Measurements from ENCODE around the gene RBAK. TPM values are rescaled to one million over a fixed set of nuclear protein-coding genes. Genes with fewer than 3 reads are reported as not detected.

Gene RBAK
- total RNA-seq, 1 experiment from 2014 or later: 18.5 TPM

- Histone ChIP-seq H3T11ph (ENCODE audit: low read length) (no peak overlapping the region), H3K14ac (ENCODE audit: insufficient read depth, low read length) (no peak overlapping the region), H3K4me2 (ENCODE audit: insufficient read depth, insufficient read length, low read length) (no peak overlapping the region), H3K4me1 (ENCODE audit: insufficient read depth, low read length) (no peaks in the 10 kb centered on the region), H4K20me1 (ENCODE audit: control insufficient read depth, insufficient read depth, insufficient read length) (no peaks in the 10 kb centered on the region), H2BK15ac (ENCODE audit: low read depth, low read length) (no peak overlapping the region), H3K18ac (ENCODE audit: insufficient read length, low read depth, low read length) (no peak overlapping the region), H2AFZ (ENCODE audit: low read length) (no peak overlapping the region), H3K27ac (ENCODE audit: insufficient read length, low read depth, low read length) (no peak overlapping the region), H4K91ac (ENCODE audit: insufficient read length, low read depth, low read length) (no peak overlapping the region), H4K5ac (ENCODE audit: insufficient read length, low read depth, low read length) (no peak overlapping the region), H2AK5ac (ENCODE audit: insufficient read length, low read length) (no peak overlapping the region), H3K79me1 (ENCODE audit: insufficient read depth, low read depth, low read length, poor library complexity, severe bottlenecking) (no peaks in the 10 kb centered on the region), H3K56ac (ENCODE audit: insufficient read length, low read depth, low read length) (no peak overlapping the region), H3K27me3 (ENCODE audit: insufficient read depth, low read length) (no peaks in the 10 kb centered on the region), H2BK120ac (ENCODE audit: low read depth, low read length, poor library complexity, severe bottlenecking) (no peak overlapping the region), H4K8ac (replicated peaks; ENCODE audit: insufficient read length, low read depth, low read length) (no peak overlapping the region), H3K79me2 (ENCODE audit: insufficient read depth, low read length) (no peaks in the 10 kb centered on the region), H3K23ac (ENCODE audit: insufficient read length, low read depth, low read length) (no peak overlapping the region), H3K9me3 (ENCODE audit: control insufficient read depth, low read depth, low read length) (no peaks in the 10 kb centered on the region), H3K23me2 (ENCODE audit: insufficient read length, low read depth, low read length, poor library complexity, severe bottlenecking) (no peaks in the 10 kb centered on the region), H3K4ac (ENCODE audit: low read depth, low read length) (no peak overlapping the region), H2BK20ac (ENCODE audit: low read depth, low read length, poor library complexity, severe bottlenecking) (no peak overlapping the region), H2BK12ac (ENCODE audit: insufficient read length, low read depth, low read length) (no peak overlapping the region), H2BK5ac (ENCODE audit: insufficient read length, low read length) (no peak overlapping the region), H3K9ac (ENCODE audit: extremely low read depth, insufficient read length, low read length) (no peak overlapping the region)
- Mint-ChIP-seq H3K9me3 (peaks cover 3 to 4% of the 10 kb centered on the region in 2 experiments; a peak in 2 of 5 replicates), H3K4me1 (peaks cover 0 to 5% of the 10 kb centered on the region in 2 experiments; a peak in 3 of 4 replicates), H3K27ac (no peak overlapping the region), H3K27me3 (ENCODE audit: low read depth) (no peaks in the 10 kb centered on the region), H3K4me3 (no peak overlapping the region), H3K36me3 (ENCODE audit: insufficient read depth in 1 of 3, low read depth in 3 of 3) (peaks cover 8 to 33% (median 24%) of the 10 kb centered on the region in 3 experiments)
- no peak for DNase-seq
- WGBS (ENCODE audit: extremely low coverage, insufficient read length, low lambda C conversion rate): no CpG with 5 or more reads among the region's 1 CpG
- TF ChIP-seq CTCF (conservative IDR thresholded peaks at IDR 0.05): no peak
Measured at GRCh38 chr7:5005066-5005465, 40.6 kb upstream of the RBAK start.

Measured in H9 (cell line).